Measurements from ENCODE around the gene AGK. TPM values are rescaled to one million over a fixed set of nuclear protein-coding genes. Genes with fewer than 3 reads are reported as not detected.

AGK gene
- polyA plus RNA-seq, 1 donor (not counting 4 experiments of a cell fraction or from before 2014, with no cell fraction given), result 40.0 TPM

- no peak for TF ChIP-seq EZH2 (IDR thresholded peaks at IDR 0.05; ENCODE audit: low read length)
- TF ChIP-seq, protein P1, sequence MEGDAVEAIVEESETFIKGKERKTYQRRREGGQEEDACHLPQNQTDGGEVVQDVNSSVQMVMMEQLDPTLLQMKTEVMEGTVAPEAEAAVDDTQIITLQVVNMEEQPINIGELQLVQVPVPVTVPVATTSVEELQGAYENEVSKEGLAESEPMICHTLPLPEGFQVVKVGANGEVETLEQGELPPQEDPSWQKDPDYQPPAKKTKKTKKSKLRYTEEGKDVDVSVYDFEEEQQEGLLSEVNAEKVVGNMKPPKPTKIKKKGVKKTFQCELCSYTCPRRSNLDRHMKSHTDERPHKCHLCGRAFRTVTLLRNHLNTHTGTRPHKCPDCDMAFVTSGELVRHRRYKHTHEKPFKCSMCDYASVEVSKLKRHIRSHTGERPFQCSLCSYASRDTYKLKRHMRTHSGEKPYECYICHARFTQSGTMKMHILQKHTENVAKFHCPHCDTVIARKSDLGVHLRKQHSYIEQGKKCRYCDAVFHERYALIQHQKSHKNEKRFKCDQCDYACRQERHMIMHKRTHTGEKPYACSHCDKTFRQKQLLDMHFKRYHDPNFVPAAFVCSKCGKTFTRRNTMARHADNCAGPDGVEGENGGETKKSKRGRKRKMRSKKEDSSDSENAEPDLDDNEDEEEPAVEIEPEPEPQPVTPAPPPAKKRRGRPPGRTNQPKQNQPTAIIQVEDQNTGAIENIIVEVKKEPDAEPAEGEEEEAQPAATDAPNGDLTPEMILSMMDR (optimal IDR thresholded peaks at IDR 0.05 in 1 of 3, IDR thresholded peaks at IDR 0.05 in 1 of 3, conservative IDR thresholded peaks at IDR 0.05 in 1 of 3; ENCODE audit: extremely low read depth in 1 of 3, insufficient read depth in 2 of 3, low read length in 3 of 3), result no peak
- Histone ChIP-seq H3K79me2 (ENCODE audit: control insufficient read depth, insufficient read depth, low read length) (peaks cover 8% of the 10 kb centered on the region), H3K4me3 (ENCODE audit: control insufficient read depth in 2 of 3, extremely low read depth in 1 of 3, insufficient read depth in 2 of 3, low read depth in 1 of 3, low read length in 3 of 3) (no peak overlapping the region), H4K20me1 (ENCODE audit: control insufficient read depth, extremely low read depth, insufficient read depth, low read length) (no peaks in the 10 kb centered on the region), H3K9ac (ENCODE audit: control insufficient read depth, extremely low read depth, insufficient read depth, low read length) (no peak overlapping the region), H2AFZ (ENCODE audit: control insufficient read depth, low read length) (no peak overlapping the region), H3K27ac (ENCODE audit: control insufficient read depth, insufficient read depth, low read length) (no peak overlapping the region), H3K9me1 (ENCODE audit: control insufficient read depth, extremely low read depth, insufficient read depth, low read length) (no peaks in the 10 kb centered on the region), H3K9me3 (ENCODE audit: control insufficient read depth, low read depth, low read length) (no peaks in the 10 kb centered on the region), H3K4me2 (ENCODE audit: control insufficient read depth, extremely low read depth, insufficient read depth, low read depth, low read length) (no peak overlapping the region), H3K4me1 (ENCODE audit: control insufficient read depth, extremely low read depth, insufficient read depth, low read length) (no peaks in the 10 kb centered on the region), H3K27me3 (ENCODE audit: control insufficient read depth, extremely low read depth, insufficient read depth, low read length) (no peaks in the 10 kb centered on the region), H3K36me3 (ENCODE audit: control insufficient read depth in 2 of 2, extremely low read depth in 1 of 2, insufficient read depth in 2 of 2, low read length in 2 of 2) (peaks cover 0 to 6% of the 10 kb centered on the region in 2 experiments)
- DNase-seq (ENCODE audit: low read depth, low spot score) (no peak), FAIRE-seq (no peak)
- dilution Hi-C loops (cut with MboI; ENCODE audit: extremely low pct_ligation_motif_present, low sequenced_read_pairs), result no loop called here
Measured at GRCh38 chr7:141562972-141563371, 11.8 kb downstream of the AGK start.

GRCh38 chr7:141563956-141564623 lies 12.9 kb downstream of the AGK start:
- dilution Hi-C loops (cut with MboI; ENCODE audit: extremely low pct_ligation_motif_present, low sequenced_read_pairs), result no loop called here
- Histone ChIP-seq H3K4me3 (ENCODE audit: control insufficient read depth in 2 of 3, extremely low read depth in 1 of 3, insufficient read depth in 2 of 3, low read depth in 1 of 3, low read length in 3 of 3) (no peak overlapping the region), H3K9me3 (ENCODE audit: control insufficient read depth, low read depth, low read length) (no peaks in the 10 kb centered on the region), H3K9ac (ENCODE audit: control insufficient read depth, extremely low read depth, insufficient read depth, low read length) (no peak overlapping the region), H3K36me3 (ENCODE audit: control insufficient read depth in 2 of 2, extremely low read depth in 1 of 2, insufficient read depth in 2 of 2, low read length in 2 of 2) (peaks cover 0 to 8% of the 10 kb centered on the region in 2 experiments), H3K27ac (ENCODE audit: control insufficient read depth, insufficient read depth, low read length) (no peak overlapping the region), H3K9me1 (ENCODE audit: control insufficient read depth, extremely low read depth, insufficient read depth, low read length) (no peaks in the 10 kb centered on the region), H3K79me2 (ENCODE audit: control insufficient read depth, insufficient read depth, low read length) (peaks cover 8% of the 10 kb centered on the region), H2AFZ (ENCODE audit: control insufficient read depth, low read length) (no peak overlapping the region), H4K20me1 (ENCODE audit: control insufficient read depth, extremely low read depth, insufficient read depth, low read length) (no peaks in the 10 kb centered on the region), H3K4me1 (ENCODE audit: control insufficient read depth, extremely low read depth, insufficient read depth, low read length) (no peaks in the 10 kb centered on the region), H3K4me2 (ENCODE audit: control insufficient read depth, extremely low read depth, insufficient read depth, low read depth, low read length) (no peak overlapping the region), H3K27me3 (ENCODE audit: control insufficient read depth, extremely low read depth, insufficient read depth, low read length) (no peaks in the 10 kb centered on the region)
- DNase-seq (ENCODE audit: low read depth, low spot score) (no peak), FAIRE-seq (no peak)
- no peak for TF ChIP-seq EZH2 (IDR thresholded peaks at IDR 0.05; ENCODE audit: low read length)
- TF ChIP-seq, protein P1 (optimal IDR thresholded peaks at IDR 0.05 in 1 of 3, IDR thresholded peaks at IDR 0.05 in 1 of 3, conservative IDR thresholded peaks at IDR 0.05 in 1 of 3; ENCODE audit: extremely low read depth in 1 of 3, insufficient read depth in 2 of 3, low read length in 3 of 3), result no peak

Data from keratinocyte (primary cell).